GM13976 (cell line): Measurements from ENCODE around the gene ARHGEF39.

Source experiments
- DNase-seq: peaks from one replicate; pipeline ENCODE4 v3.0.0; 2012; ENCODE audit warnings: low spot score
- CTCF ChIP-seq: IDR thresholded peaks from 2 replicates; pipeline ENCODE4 v1.5.1; 2012; ENCODE audit warnings: borderline replicate concordance, mild to moderate bottlenecking; ENCODE audit not compliant: insufficient read depth; ENCODE audit errors: extremely low read depth, missing control alignments, control extremely low read depth
- in situ Hi-C: fragments of 300-500 bp; cut with MboI; formaldehyde crosslinking; loops from one replicate; pipeline ENCODE4 v1.12.0; 2022; ENCODE audit warnings: low sequenced_read_pairs, mixed read lengths, inconsistent platforms; ENCODE audit not compliant: unreplicated experiment

Gene ARHGEF39

DNA sequence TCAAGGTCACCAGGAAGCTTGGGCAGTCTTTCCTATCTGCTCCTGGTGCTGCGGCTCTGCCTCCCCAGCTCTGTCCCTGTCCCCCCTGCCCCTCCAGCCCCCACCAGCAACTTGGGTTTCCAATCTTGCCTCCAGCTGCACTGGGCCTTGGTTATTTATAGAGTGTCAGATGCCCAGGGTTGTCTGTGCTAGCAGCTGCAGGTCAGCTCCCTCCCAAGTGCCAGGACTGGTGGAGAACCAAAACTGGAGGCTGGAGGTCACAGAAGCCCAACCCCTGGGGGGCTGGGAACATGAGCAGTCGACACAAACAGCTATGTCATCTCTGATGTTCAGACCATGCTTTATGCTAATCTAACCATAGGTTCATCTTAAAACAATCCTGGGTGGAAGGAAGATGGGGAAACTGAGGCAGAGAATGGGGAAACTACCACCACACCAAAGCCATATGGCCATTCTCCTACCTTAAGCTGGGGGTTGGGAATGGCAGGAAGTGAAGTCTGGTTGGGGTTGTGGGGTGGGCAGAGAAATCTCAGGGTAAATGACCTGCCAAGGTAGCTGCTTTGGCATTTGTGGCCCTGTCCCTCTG is 23.1 kb upstream of the ARHGEF39 start:
- no peak for DNase-seq
- in situ Hi-C loops = no loop called here
- TF ChIP-seq CTCF = no peak

DNA sequence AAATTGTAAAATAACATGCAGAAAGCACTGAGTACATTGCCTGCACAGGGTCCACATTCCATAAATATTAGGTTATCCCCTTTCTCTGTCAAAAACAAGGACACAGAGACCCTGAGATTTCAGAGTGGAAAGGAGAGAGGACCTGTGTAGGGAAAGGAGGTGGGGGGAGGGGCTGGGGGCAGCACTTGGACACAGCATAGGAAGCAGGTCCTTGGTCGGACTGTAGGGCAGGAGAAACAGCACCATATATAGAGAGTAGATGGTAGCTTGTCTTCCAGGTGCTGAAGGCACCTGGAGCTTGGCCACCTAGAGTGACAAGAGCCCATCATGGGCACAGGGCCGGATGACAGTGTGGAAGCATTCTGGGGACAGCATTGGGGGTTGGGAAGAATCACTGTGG is 22.3 kb upstream of the ARHGEF39 start:
- TF ChIP-seq CTCF = no peak
- no peak for DNase-seq
- in situ Hi-C loops = no loop called here

GRCh38 chr9:35686222-35687203 is 21.5 kb upstream of the ARHGEF39 start:
- DNase-seq = no peak
- TF ChIP-seq CTCF = no peak
- in situ Hi-C loops = no loop called here

DNA sequence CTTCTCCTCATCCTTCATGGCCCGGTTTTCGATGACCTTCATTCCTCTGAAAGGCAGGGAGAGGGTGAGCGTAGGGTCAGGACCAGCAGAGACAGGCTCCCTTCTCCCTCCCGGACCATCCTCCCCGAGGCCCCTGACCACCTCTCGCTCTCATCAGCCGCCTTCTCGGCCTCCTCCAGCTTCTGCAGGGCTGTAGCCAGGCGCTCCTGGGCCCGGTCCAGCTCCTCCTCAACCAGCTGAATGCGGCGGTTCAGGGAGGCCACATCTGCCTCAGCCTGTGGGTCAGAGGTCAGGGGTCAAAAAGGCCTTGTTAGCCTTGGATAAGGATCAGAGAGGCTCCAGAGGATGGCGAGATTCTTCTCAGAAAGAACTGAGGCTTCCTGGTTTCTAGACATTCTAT is 20.5 kb upstream of the ARHGEF39 start:
- DNase-seq = no peak
- TF ChIP-seq CTCF = no peak
- in situ Hi-C loops = no loop called here

DNA sequence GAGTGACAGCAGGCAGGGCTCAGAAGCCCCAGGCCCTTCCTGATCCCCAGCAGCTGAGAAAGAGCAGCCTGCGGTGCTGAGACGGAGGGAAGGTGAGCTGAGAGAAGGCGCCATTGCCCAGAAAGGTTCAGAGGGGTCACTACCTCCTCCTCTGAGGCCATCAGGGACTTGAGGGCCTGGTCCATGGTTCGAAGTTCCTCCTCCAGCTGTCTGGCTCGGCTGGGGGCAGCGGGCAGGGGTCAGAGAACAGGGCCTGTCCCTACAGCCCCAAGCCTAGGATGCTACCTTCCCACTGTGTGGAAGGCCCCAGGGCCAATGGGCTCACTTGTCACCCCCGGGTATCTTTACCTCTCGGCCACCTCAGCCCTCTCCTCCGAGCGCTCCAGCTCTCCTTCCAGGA is 19.9 kb upstream of the ARHGEF39 start:
- DNase-seq = no peak
- TF ChIP-seq CTCF = no peak
- in situ Hi-C loops = no loop called here

DNA sequence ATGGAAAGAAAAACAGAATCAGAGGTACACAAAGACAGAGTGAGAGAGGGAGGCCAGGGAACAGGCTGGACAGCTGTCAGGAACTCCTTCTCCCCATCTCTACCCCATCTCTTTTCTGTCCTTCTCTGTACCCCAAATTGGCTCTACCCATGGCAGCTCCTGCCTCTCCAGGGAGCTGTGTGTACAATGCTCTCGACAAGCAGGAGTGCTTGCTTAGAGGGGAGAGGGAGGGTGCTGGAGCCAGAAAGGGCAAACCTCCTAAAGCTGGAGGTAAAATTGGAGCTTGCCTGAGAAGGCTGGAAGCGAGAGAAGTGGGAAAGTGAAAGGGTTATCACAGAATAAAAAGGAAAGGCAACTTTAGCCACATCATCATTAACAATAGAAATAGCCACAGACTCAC is 18.3 kb upstream of the ARHGEF39 start:
- in situ Hi-C loops = no loop called here
- TF ChIP-seq CTCF = no peak
- no peak for DNase-seq
